SK-N-DZ (cell line): ENCODE results near the gene SARS2.
"Not testable (repeated sequence)": the region's sequence is repeated elsewhere in the genome, so short reads cannot be mapped to it uniquely, and the experiment has no call there.

ENCODE experiments used
- DNase-seq: peaks from one replicate; pipeline ENCODE4 v3.0.0-alpha.2; 2015; ENCODE audit warnings: low spot score

Gene SARS2

DNA sequence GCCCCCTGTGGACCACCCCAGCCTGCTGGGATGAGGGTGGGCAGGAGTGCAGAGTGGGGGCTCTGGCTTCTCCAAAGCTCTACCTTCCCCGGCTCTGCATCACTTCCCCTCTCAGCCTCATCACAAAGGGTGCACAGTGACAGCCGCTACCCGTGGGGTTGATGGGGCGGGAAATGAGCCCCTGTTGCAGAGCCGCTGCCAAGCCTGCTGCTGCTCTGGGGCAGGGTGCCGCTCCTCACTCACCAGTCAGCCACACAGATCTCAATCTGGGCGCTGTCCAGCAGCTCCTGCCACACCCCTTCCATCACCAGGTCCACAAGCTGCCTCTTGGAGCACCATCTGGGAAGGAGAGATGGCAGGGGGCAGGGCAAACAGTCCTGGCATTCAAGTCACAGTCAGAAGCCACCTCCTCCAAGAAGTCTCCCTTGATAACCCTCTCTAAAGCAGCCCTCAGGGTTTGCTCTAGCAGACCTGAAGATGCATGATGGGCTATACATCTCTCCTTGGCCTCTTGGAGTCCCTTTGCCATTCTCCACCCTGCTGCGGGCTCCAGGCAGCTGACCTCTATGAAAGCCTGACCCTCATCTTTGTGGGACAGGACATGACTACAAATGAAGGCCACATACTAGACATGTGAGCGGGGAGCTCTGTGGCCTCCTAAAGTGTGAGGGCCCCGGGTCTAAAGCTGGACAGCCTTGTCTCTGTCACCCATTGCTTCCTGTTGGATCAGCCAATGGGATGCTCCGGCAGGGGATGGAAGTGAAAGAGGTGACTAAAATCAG lies 15.9 kb upstream of the SARS2 start:
- DNase-seq = no peak

DNA sequence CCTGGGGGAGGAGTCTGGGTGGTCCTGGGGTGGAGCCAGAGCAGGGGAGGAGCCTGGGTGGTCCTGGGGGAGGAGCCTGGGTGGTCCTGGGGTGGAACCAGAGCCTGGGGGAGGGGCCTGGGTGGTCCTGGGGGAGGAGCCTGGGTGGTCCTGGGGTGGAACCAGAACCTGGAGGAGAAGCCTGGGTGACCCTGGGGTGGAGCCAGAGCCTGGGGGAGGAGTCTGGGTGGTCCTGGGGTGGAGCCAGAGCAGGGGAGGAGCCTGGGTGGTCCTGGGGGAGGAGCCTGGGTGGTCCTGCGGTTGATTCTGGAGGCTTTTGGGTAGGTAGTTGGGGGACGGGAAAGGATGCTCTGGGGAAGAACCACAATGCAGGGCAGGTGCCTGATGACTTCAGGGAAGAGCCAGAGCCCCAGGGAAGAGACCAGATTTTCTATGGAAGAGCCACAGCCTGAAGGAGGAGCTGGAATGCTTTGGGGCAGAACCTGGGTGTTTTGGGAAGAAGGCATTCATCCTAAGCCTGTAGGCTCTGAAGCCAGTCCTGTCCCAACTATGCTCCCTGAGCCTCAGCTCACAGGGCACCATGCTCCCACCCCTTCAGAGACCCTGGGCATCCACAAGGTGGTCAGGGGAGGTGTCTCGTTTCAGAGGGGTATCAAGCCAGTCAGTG lies 15.1 kb upstream of the SARS2 start:
- no peak for DNase-seq

DNA sequence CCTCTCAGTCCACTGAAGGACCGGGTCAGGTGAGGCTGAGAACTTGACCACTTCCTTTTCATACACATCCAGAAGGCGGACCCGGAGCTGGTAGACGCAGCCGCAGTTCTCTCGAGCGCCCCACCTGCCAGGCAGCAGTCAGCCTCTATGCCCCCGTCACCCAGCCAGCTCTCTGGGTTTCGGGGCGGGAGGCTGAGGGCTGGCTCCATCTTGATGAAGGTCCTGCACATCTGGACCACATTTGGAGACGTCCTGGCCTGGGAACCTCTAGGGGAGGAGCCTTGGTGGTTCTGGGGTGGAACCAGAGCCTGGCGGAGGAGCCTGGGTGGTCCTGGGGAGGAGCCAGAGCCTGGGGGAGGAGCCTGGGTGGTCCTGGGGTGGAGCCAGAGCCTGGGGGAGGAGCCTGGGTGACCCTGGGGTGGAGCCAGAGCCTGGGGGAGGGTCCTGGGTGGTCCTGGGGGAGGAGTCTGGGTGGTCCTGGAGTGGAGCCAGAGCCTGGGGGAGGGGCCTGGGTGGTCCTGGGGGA lies 14.5 kb upstream of the SARS2 start:
- DNase-seq = no peak

DNA sequence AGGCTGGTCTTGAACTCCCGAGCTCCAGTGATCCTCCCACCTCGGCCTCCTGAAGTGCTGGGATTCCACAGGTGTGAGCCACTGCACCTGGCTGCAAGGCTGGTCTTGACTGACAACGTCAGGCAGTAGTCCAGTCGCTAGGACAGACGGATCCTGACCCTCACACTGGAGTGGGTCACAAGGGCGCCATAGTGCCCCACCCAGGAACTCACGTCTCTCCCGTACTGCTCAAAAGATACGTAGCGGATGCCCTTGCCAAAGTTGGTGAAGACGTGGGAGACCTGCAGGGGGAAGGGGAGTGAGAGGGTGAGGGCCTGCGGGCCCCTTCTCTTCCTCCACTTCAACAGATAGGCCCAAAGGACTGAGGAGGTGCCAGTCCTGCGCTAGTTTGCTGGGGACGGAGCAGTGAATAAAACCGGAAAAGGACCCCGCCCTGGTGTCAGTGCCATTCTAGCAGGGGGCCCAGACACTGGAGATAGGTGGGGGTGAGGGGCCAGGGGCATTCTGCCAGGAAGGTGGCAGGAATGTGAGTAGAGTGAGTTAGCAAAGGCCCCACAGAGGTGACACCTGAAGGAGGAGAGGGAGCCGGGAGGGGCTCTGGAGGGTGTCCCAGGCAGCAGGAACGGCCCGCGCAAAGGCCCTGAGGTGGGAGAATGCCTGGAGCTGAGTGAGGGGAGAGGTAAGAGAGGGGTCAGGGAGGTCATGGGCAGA lies 12.1 kb upstream of the SARS2 start:
- DNase-seq = no peak

DNA sequence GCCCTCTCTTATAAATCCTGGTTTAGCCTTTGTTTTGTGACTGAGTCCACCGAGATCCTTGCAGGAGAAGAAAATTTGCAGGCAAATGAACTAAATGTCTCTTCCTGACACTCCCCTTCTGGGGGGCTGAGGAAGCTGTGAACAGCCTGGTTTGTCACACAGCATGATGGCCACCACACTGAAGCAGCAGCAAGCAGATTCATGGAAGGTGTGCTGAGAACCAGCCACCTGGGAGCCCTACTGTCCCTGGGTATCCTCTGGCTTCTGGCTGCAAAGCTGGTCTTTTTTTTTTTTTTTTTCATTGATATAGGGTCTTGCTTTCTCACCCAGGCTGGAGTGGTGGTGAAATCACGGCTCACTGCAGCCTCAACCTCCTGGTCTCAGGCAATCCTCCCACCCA lies 11.4 kb upstream of the SARS2 start:
- no peak for DNase-seq

DNA sequence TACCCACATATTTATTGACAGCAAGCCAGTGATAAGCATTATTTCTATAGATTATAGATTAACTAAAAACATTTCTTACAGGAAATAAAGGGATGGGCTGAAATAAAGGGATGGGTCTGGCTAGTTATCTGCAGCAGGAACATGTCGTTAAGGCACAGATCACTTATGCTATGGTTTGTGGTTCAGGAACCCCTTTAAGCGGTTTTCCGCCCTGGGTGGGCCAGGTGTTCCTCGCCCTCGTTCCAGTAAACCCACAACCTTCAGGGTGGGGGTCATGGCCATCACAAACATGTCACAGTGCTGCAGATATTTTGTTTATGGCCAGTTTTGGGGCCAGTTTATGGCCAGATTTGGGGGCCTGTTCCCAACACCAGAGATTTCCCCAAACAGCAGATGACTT lies 10.9 kb upstream of the SARS2 start:
- not testable (repeated sequence) for DNase-seq

DNA sequence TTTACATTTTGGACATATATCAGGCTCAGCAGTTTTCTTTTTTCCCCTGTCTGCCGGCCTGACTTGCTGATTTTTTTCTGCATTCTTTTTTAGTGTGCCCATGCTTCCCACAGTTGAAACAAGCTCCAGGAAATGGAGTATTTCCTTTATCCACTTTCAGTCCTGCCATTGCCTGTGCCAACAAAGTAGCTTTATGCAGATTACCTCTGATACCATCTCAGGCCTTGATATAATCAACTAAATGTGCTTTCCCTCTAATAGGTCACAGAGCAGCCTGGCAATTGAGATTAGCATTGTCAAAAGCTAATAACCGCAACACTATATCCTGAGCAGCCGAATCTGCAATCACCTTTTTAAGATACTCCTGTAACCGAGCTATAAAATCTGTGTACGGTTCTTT lies 9.4 kb upstream of the SARS2 start:
- DNase-seq = no peak

DNA sequence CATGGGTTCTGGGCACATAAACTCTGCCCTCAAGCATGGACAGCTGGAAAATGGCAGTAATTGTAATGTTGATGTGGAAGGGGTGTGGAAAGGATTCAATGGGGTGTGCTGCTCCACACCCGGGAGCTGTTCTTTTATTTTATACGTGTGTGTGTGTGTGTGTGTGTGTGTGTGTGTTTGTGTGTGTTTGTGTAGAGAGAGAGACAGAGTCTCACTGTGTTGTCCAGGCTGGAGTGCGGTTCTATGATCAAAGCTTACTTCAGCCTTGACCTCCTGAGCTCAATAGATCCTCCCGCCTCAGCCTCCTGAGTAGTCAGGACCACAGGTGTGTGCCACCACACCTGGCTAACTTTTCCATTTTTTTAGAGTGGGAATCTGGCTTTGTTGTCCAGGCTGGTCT lies 3.0 kb upstream of the SARS2 start:
- no peak for DNase-seq

DNA sequence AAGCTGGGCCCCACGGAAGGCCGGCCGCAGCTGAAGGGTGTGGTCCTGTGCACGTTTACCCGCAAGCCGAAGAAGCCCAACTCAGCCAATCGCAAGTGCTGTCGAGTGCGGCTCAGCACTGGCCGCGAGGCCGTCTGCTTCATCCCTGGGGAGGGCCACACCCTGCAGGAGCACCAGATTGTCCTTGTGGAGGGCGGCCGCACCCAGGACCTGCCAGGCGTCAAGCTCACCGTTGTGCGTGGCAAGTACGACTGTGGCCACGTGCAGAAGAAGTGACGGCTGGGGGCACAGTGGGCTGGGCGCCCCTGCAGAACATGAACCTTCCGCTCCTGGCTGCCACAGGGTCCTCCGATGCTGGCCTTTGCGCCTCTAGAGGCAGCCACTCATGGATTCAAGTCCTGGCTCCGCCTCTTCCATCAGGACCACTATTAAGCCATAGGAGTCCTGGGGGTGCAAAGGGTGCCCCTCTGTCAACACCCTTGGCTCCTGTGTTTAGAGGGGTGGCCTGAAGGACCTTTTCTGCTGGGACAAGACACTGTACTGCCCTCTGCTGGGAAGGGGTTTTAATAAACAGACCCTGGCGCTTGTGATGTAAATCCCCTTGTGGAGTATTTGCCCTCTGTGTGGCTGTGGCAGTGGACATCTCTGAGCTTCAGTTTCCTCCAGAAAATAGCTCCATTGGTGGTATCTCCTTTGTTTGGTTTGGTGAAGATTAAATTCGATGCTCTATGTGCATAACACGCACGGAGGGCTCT lies 2.0 kb upstream of the SARS2 start:
- peak; percentile 50 for DNase-seq

DNA sequence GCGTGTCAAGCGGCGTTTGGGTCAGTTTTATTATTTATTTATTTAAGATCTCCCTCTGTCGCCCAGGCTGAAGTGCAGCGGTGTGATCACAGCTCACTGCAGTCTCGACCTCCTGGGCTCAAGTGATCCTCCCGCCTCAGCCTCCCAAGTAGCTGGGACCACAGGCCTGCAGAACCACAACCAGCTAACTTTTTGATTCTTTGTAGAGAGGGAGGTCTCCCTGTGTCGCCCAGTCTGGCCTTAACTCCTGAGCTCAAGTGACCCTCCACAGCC lies 894 bp upstream of the SARS2 start:
- no peak for DNase-seq

DNA sequence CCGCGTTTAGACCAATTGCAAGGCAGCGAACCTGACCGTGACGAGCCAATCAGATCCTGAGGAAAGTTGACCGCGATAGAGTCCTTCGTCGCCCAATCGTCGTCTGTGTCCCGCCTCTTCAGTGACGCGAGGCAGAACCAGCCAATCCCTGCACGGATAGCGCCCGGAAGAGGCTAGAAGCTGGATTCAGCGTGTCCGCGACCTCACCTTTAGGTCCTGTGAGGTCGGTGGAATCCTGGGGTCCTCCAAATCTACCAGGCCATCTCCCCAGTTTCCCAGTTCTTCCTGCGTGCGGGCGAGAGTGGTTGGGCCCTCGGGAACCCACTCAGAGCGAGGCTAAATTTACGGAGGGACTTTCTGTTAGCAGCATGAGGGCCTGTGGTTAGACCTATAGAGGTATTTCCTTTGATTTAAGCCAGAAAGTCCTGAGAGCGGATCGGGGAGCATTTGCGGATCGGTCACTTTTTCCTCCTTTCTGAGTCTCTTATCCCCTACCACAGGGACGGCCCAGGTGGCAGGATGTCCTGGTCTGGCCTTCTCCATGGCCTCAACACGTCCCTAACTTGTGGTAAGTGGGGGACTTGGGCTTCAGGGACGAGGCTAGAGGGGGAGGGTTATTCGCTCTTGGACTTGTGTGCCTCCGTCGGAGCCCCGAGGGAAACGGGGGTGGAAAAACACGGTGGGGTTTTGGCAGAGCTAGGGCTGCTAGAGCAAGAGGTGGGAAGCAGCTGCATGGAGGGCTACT lies 385 bp upstream of the SARS2 start, which contains the start of gene MRPS12:
Gene MRPS12 (plus strand): TSS at position 169 of the 745 bp plus-strand sequence. CDS start 351 bp downstream, at position 520.
- peak; percentile 99 for DNase-seq

DNA sequence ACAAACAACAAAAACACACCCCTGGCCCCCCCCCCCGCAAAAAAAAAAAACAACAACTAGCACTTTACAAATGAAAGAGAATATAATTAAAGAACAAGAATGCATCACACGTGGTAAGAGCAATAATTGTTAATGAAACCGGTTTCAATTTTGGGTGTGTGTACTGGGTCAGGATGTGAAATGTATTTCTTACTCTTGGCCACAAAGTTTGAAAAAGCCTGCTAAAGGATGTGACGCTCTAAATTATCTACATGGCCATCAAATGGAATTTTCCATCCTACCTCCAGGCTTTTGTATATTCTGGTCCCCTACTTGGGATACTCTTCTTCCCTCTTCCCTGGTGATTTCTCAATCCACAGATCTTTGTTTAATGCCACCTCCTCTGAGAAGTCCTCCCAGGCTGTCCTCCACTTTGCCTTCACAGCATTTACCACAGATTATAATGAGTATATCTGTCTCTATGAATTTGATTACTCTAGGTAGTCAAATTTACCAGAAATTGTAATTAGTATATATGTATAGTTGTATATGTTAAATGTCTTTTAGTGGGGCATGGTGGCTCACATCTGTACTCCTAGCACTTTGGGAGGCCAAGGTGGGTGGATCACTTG lies 2.1 kb downstream of the SARS2 start:
- DNase-seq = no peak

DNA sequence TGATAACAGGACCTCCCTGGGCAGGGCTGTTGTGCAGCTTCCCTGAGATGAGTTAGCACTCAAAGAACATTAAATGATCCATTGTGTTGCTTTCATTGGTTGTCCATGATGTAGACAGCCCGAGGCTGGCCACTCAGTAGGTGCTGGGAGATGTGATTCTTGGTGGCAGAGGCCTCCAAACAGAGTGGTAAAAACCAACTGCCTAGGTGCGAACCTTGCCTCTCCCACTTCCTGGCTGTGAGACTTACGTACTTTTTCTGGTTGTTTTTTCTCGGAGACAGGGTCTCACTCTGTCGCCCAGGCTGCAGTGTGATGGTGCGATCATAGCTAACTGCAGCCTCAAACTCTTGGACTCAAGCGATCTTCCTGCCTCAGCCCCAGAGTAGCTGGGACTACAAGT lies 6.2 kb downstream of the SARS2 start:
- no peak for DNase-seq

DNA sequence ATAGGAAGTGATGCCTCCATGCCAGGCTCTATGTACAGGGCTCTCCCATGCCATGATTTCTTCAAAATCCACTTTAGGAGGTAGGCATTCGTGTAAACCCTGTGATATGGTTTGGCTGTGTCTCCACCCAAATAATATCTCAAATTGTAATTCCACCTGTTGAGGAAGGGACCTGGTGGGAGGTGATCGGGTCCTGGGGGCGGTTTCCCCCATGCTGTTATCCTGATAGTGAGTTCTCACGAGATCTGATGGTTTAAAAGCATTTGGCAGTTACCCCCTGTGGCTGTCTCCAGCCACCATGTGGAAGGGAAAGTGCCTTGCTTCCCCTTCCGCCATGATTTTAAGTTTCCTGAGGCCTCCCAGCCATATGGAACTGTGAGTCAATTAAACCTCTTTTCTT lies 8.1 kb downstream of the SARS2 start:
- no peak for DNase-seq

DNA sequence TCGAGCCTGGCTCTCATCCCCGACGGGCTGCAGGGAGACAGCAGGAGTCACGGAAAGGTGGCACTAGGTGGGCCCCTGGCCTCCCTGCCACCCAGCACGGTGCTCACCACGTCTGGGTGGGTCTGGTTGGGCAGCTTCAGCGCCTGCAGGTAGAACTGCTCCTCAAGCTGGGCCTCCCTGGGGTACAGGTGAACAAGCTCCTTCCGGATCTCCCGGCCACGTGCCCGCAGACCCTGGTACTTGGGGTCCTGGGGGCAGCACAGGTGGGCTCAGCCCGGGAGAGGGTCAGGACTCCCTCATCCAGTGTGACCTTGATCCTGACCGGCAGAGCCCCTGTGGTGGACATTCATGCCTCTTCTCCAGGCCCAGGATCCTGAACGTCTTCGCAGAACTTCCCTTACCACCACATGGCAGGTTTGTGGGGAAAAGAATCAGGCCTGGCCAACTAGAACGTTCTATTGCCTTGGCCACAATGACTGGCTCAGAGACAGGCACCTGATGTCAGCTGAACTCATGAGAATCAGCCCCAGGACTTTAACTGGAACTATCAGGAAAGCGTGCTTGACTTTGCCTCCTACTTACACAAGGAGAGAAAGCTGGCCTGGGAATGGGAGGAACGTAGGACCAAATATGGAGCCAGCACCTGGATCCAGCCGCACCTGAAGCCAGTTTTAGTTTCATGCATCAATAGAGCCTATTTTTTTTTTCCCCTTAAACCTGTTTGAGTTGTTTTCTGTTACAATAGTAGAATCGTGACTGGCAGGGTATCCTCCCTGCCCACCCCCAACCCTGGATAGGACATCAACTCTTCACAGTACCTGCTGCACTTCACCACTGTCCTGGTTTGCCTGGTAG lies 8.9 kb downstream of the SARS2 start:
- no peak for DNase-seq

DNA sequence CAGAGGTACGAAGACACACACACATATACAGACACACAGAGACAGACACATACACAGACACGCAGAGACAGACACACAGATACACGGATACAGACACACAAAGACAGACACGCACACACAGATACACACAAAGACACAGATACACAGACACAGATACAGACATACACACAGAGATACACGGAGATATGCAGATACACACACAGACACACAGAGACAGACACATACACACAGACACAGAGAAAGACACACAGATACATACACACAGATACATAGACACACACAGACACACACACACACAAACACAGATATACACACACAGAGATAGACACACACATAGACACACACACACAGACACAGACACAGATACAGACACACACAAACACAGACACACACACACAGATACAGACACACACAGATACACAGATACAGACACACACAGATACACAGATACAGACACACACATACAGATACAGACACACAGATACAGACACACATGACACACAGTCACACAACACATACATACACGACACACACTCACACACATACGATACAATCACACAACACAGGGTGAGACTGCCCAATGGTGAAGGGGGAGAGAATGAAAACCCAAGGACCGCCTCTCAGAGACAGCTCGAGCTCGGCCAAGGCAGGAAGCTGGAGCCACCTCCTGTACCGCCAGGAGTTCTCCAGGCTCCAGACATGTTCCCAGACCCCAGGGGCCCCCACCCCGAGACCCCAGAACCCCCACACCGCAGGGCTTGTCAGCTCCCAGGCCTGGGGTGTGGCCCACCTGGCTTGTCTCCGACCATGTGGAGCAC lies 9.8 kb downstream of the SARS2 start:
- no peak for DNase-seq

DNA sequence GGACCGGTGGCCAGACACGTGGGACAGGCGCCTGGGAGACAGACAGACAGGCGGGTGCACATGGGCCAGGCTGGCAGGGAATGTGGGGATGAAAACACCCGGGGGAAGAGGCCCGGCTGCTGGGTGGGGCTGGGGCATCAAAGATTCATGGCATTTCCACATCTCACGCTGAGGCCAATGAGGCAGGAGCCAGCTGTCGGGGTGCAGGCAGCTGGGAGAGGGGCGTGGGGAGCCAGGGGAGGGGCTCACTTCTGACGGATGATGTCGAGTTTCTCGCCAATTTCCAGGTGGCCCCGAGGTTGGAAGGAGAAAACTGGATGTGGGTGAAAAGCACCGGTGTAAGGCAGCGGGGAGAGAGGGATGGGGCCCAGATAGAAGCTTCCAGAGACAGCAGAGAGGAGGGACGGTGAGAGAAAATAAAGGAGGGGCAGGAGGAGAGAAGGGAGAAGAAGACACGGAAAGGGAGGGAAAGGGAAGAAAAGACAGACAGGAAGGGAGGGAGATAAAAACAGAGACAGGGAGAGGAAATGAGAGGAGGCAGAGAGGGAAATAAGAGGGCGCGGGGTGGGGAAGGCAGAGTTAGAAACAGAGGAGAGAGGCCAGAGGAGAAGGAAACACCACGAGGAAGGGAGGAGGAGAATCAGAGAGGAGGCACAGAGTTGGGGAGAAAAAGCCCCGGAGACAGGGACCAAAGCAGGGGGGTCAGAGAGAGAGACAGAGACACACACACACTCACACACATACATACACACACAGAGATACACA lies 10.5 kb downstream of the SARS2 start:
- DNase-seq = no peak

DNA sequence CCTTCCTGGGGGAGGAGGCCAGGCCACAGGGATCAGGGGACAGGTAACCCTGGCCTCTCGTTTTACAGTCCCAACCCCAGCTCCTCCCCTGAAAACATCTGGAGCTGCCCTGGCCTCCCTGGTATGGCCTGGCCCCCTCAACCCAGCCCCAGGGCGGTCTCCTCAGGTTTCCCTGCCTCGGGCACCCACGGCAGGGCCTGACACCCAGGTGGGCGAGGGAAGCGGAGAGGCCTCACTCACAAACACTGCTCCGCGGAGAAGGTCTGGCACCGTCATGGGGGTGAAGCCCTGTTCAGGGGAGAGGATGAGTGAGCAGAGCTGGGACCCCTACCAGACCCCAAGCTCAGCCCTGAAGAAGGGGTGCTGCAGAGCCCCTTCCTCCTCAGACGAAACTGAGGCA lies 12.0 kb downstream of the SARS2 start:
- DNase-seq = no peak
